GM12801 (cell line): ENCODE measurements around the gene ATG9B.

Experiments used
- TF ChIP-seq, protein P1 (sequence below): IDR thresholded peaks from one replicate; pipeline ENCODE4 v1.5.1; 2011; ENCODE audit warnings: control low read depth; ENCODE audit not compliant: insufficient read length; ENCODE audit errors: extremely low read depth

Gene ATG9B

DNA sequence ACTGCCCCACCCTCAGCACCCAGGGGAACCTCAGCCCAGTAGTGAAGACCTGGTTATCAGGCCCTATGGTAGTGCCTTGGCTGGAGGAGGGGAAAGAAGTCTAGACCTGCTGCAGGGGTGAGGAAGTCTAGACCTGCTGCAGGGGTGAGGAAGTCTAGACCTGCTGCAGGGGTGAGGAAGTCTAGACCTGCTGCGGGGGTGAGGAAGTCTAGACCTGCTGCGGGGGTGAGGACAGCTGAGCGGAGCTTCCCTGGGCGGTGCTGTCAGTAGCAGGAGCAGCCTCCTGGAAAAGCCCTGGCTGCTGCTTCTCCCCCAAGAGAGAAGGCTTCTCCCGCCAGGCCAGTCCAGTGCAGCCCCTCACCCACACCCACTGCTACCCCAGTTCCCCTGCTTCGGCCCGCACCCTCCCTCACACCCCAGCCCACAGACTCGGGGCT lies 27.2 kb downstream of the ATG9B start:
- TF ChIP-seq, protein P1, sequence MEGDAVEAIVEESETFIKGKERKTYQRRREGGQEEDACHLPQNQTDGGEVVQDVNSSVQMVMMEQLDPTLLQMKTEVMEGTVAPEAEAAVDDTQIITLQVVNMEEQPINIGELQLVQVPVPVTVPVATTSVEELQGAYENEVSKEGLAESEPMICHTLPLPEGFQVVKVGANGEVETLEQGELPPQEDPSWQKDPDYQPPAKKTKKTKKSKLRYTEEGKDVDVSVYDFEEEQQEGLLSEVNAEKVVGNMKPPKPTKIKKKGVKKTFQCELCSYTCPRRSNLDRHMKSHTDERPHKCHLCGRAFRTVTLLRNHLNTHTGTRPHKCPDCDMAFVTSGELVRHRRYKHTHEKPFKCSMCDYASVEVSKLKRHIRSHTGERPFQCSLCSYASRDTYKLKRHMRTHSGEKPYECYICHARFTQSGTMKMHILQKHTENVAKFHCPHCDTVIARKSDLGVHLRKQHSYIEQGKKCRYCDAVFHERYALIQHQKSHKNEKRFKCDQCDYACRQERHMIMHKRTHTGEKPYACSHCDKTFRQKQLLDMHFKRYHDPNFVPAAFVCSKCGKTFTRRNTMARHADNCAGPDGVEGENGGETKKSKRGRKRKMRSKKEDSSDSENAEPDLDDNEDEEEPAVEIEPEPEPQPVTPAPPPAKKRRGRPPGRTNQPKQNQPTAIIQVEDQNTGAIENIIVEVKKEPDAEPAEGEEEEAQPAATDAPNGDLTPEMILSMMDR = no peak

DNA sequence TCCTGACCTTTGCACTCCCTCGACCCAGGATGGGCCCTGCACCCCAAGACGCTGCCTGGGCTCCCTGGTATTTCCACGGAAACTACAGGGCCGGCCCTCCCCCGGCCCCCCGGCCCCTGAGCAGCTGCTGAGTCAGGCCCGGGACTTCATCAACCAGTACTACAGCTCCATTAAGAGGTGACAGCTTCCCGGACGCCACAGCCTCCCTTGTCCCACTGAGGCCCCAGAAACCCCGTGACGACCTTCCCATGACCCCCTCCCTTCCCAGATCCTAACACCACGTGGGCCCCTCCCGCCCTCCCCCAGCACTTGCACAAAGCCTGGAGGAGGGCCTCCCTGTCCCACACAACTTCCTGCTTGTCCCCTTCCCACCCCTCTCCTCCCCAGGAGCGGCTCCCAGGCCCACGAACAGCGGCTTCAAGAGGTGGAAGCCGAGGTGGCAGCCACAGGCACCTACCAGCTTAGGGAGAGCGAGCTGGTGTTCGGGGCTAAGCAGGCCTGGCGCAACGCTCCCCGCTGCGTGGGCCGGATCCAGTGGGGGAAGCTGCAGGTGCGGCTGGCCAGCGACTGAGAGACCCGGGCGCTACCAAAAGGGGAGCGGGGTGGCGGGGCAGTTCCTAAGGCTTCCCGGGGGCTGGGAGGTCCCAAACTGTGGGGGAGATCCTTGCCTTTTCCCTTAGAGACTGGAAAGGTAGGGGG lies 27.8 kb downstream of the ATG9B start:
- TF ChIP-seq, protein P1 = no peak

DNA sequence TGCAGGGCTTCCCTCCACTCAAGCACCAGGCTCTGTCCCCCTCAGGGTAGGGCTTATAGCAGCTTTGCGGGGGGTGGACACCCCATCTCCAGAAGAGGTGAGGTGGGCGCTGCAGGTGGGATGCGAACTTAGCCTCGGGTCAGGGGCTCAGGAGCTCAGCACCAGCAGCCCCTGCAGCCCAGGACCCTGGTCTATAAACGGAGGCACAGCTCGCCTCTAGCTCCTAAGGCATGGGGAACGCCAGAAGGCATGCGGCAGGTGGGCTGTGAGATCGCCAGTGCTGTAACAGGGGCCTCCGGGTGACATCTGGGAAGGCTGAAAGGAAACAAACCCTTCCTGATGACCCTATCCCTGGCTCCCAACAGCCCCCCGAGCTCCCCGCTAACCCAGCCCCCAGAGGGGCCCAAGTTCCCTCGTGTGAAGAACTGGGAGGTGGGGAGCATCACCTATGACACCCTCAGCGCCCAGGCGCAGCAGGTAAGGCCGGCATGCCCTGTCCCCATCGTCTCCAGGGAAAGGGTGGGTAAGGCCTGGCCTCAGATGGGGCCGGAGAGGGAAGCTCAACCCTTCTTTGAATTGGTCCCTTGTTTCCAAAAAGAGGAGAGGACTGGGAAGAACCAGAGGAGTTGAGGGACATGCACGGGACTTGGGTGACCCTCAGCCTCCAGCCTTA lies 29.3 kb downstream of the ATG9B start:
- TF ChIP-seq, protein P1 = no peak

DNA sequence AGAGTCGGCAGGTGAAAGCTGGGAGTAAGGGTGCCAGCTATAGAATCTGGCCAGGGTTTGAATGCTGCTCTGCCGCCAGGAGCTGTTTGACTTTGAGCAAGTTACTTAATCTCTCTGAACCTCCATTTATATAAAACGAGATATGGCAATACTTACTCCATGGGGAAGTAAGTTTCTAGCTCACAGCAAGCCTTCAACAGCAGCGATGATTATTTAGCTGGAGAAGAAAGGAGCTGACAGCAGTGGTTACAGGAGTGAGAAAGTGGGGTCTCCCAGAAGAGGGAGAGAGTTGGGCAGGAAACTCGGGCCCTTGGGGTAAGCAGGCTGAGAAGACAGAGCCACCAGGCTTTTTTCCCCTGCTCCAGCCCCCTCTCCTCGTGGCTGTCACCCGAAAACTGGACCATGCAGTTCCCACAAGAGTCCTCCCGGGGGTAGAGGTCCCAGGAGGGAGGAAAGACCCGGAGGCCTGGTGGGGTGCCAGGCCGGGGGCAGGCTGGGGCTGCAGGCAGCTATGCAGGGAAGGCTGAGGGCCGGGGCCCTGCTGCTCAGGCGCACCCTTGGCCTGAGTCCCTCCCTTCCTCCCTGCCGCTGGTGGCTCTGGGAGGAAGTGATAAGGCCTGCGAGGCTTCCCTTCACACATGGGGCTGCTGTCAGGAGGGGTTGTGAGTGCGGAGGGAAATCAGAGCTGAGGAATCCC lies 30.0 kb downstream of the ATG9B start:
- TF ChIP-seq, protein P1 = no peak

DNA sequence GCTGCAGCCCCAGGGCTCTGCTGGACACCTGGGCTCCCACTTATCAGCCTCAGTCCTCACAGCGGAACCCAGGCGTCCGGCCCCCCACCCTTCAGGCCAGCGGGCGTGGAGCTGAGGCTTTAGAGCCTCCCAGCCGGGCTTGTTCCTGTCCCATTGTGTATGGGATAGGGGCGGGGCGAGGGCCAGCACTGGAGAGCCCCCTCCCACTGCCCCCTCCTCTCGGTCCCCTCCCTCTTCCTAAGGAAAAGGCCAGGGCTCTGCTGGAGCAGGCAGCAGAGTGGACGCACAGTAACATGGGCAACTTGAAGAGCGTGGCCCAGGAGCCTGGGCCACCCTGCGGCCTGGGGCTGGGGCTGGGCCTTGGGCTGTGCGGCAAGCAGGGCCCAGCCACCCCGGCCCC lies 30.8 kb downstream of the ATG9B start:
- TF ChIP-seq, protein P1 = no peak

DNA sequence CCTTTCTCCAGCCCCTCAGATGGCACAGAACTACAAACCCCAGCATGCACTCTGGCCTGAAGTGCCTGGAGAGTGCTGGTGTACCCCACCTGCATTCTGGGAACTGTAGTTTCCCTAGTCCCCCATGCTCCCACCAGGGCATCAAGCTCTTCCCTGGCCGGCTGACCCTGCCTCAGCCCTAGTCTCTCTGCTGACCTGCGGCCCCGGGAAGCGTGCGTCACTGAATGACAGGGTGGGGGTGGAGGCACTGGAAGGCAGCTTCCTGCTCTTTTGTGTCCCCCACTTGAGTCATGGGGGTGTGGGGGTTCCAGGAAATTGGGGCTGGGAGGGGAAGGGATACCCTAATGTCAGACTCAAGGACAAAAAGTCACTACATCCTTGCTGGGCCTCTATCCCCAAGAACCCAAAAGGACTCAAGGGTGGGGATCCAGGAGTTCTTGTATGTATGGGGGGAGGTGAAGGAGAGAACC lies 31.4 kb downstream of the ATG9B start:
- TF ChIP-seq, protein P1 = no peak

DNA sequence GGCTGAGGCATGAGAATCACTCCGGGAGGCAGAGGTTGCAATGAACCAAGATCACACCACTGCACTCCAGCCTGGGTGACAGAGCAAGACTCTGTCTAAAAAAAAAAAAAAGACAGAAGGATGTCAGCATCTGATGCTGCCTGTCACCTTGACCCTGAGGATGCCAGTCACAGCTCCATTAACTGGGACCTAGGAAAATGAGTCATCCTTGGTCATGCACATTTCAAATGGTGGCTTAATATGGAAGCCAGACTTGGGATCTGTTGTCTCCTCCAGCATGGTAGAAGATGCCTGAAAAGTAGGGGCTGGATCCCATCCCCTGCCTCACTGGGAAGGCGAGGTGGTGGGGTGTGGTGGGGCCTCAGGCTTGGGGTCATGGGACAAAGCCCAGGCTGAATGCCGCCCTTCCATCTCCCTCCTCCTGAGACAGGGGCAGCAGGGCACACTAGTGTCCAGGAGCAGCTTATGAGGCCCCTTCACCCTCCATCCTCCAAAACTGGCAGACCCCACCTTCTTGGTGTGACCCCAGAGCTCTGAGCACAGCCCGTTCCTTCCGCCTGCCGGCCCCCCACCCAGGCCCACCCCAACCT lies 32.1 kb downstream of the ATG9B start:
- TF ChIP-seq, protein P1 = no peak
